ENCODE results near the gene RFTN1. TPM values are rescaled to one million over a fixed set of nuclear protein-coding genes. Genes with fewer than 3 reads are reported as not detected.

RFTN1 gene
- total and polyA plus RNA-seq, 2 donors (not counting 3 experiments of a cell fraction or from before 2014, with no cell fraction given) = 40.3 to 43.3 TPM

GRCh38 chr3:16323737-16324136 lies 189.8 kb downstream of the RFTN1 start:
- Histone ChIP-seq H3K36me3 (ENCODE audit: control insufficient read depth in 2 of 2, extremely low read depth in 1 of 2, insufficient read depth in 2 of 2, low read length in 2 of 2) (peaks cover 0 to 24% of the 10 kb centered on the region in 2 experiments), H3K9ac (replicated peaks; ENCODE audit: extremely low read depth, insufficient read depth, low read length) (no peak overlapping the region), H2AFZ (ENCODE audit: low read depth, low read length) (no peak overlapping the region), H3K9me3 (replicated peaks; ENCODE audit: control insufficient read depth, insufficient read depth, low read length) (no peaks in the 10 kb centered on the region), H4K20me1 (replicated peaks; ENCODE audit: control insufficient read depth, extremely low read depth, insufficient read depth, low read length) (no peaks in the 10 kb centered on the region), H3K79me2 (ENCODE audit: control insufficient read depth, insufficient read depth, low read length) (no peaks in the 10 kb centered on the region), H3K27me3 (ENCODE audit: control insufficient read depth in 2 of 2, insufficient read depth in 2 of 2, low read length in 2 of 2) (no peaks in the 10 kb centered on the region), H3K27ac (ENCODE audit: insufficient read depth, low read depth, low read length) (no peak overlapping the region), H3K4me3 (replicated peaks in 1 of 3; ENCODE audit: insufficient read depth in 1 of 3, low read depth in 1 of 3, low read length in 3 of 3) (no peak overlapping the region), H3K4me2 (ENCODE audit: insufficient read depth, low read length) (no peak overlapping the region), H3K4me1 (ENCODE audit: control insufficient read depth, extremely low read depth, insufficient read depth, low read length) (no peaks in the 10 kb centered on the region), H3K9me1 (replicated peaks; ENCODE audit: control insufficient read depth, extremely low read depth, insufficient read depth, low read length) (no peaks in the 10 kb centered on the region)
- ChIA-PET POLR2A (no interaction called here), CTCF (interaction anchor here (0.6 to 2.3 kb wide), 3 partner anchors 11 to 38 kb away, joined by 3 to 9 read pairs (median 3); no protein-coding TSS in a partner anchor)
- no peak for FAIRE-seq
- no peak for DNase-seq (ENCODE audit: low read depth, low spot score)
- BruUV-seq (replicated peaks) = no TSS peak
- TF ChIP-seq MYC (IDR thresholded peaks at IDR 0.05; ENCODE audit: low read depth, low read length) (no peak), CTCF (IDR thresholded peaks at IDR 0.05; ENCODE audit: extremely low read depth in 1 of 2, insufficient read depth in 1 of 2, low read depth in 1 of 2, low read length in 2 of 2) (no peak), JUN (IDR thresholded peaks at IDR 0.05; ENCODE audit: borderline replicate concordance, insufficient read depth, insufficient read length, low read depth) (no peak), POLR2A (IDR thresholded peaks at IDR 0.05; ENCODE audit: low read depth, low read length) (no peak), MAX (IDR thresholded peaks at IDR 0.05; ENCODE audit: insufficient read depth, insufficient read length) (no peak), GATA2 (IDR thresholded peaks at IDR 0.05; ENCODE audit: insufficient read depth, insufficient read length, low read depth, low read length) (no peak), FOS (IDR thresholded peaks at IDR 0.05; ENCODE audit: borderline replicate concordance, insufficient read depth, low read length) (no peak), POLR2AphosphoS5 (IDR thresholded peaks at IDR 0.05; ENCODE audit: insufficient read depth, low read depth, low read length) (no peak), EZH2 (IDR thresholded peaks at IDR 0.05; ENCODE audit: borderline replicate concordance, low read depth, low read length, severe bottlenecking) (no peak)
- dilution Hi-C loops (cut with MboI; ENCODE audit: extremely low pct_ligation_motif_present, low sequenced_read_pairs) = no loop called here
- intact Hi-C loops (cut with micrococcal nuclease) = no loop called here
